ENCODE measurements around the gene ZG16. TPM values are rescaled to one million over a fixed set of nuclear protein-coding genes. Genes with fewer than 3 reads are reported as not detected.
"Not testable (repeated sequence)": the region's sequence is repeated elsewhere in the genome, so short reads cannot be mapped to it uniquely, and the experiment has no call there.

The ZG16 gene
- total RNA-seq, 2 experiments from 2014 or later, result not detected

DNA sequence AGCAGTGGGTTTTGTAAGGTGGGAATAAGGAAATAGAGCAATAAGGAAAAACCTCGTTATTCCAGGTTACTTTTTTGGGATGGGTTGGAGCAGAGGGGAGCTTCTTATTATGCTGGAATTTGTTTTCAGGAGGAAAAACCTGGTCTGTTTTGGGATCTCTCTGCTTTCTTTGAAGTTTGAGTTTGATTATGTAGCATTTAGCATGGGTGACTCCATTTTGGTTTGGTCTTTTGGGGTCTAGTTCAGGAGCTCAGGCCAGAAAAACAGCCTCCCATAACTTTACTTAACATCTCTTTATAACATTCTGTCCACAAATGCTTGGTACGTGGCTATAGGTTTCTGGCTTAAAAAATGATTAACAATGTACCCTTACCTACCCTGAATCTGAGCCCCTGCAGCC is 8.5 kb upstream of the ZG16 start:
- Mint-ChIP-seq H3K27ac (no peak overlapping the region), H3K9me3 (no peaks in the 10 kb centered on the region), H3K36me3 (no peaks in the 10 kb centered on the region), H3K4me1 (ENCODE audit: low read depth) (peaks cover 2% of the 10 kb centered on the region), H3K4me3 (no peak overlapping the region), H3K27me3 (no peaks in the 10 kb centered on the region)
- intact Hi-C loops (cut with micrococcal nuclease), result no loop called here
- no peak for DNase-seq
- ChIA-PET POLR2A (interaction anchor here (0.7 kb wide), 2 partner anchors 13 to 31 kb away, joined by 4 read pairs; no protein-coding TSS in a partner anchor), CTCF (interaction anchor here (1.1 to 1.2 kb wide), 2 partner anchors 46 to 78 kb away, joined by 3 to 4 read pairs; partner anchors contain the start of gene PAGR1)

DNA sequence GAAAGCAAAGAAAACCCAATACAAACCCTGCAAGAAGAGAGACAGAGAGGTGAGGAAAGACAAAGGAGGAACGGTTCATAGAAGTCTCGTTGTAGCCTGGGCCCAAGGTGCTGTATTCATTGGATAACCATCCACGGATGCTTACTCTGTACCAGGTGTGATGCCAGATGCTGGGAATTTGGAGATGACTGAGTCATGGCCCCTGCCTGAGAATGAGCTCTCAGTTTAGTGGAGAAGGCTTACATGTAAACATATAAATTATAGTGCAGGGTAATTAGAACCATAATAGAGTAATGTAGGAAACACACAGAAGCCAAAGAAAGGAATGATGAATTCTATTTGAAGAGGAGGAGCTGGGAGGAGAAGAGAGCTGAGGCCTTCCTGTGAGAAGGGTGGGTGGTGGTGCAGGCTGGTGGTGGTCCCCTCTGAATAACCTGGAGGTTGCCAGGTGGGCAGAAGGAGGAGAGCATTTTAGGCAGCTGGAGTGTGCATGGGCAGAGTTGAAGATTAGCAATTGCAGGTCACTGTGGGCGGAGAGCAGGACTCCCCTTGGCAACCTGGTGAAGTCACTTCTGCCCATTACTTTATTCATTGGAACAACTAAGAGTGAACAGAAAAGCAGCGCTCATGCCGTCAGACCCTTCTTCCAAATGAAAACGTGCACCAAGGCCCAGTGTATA is 7.7 kb upstream of the ZG16 start:
- H3K4me3 Mint-ChIP-seq, result no peak overlapping the region
- intact Hi-C loops (cut with micrococcal nuclease), result no loop called here
- no peak overlapping the region for H3K27ac Mint-ChIP-seq
- H3K9me3 Mint-ChIP-seq, result no peaks in the 10 kb centered on the region
- no peaks in the 10 kb centered on the region for H3K36me3 Mint-ChIP-seq
- H3K4me1 Mint-ChIP-seq (ENCODE audit: low read depth), result peaks cover 2% of the 10 kb centered on the region
- H3K27me3 Mint-ChIP-seq, result no peaks in the 10 kb centered on the region
- no peak for DNase-seq
- ChIA-PET POLR2A (interaction anchor here (0.7 kb wide), 1 partner anchor 31 kb away, joined by 4 read pairs; no protein-coding TSS in a partner anchor), CTCF (interaction anchor here (1.1 kb wide), 1 partner anchor 79 kb away, joined by 3 read pairs; no protein-coding TSS in a partner anchor)

DNA sequence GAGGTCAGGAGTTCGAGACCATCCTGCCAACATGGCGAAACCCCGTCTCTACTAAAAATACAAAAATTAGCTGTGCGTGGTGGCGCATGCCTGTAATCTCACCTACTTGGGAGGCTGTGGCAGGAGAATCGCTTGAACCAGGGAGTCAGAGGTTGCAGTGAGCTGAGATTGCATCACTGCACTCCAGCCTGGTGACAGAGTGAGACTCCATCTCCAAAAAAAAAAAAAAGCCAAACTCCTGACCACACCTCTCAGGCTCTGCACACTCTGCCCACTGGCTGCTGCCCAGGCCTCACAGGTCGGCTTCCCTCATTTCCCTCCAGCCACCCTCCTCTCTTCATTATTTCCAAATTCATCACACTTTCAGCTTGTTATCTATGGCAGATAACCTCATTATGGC is 5.7 kb upstream of the ZG16 start:
- H3K27me3 Mint-ChIP-seq; H3K36me3 Mint-ChIP-seq; H3K9me3 Mint-ChIP-seq; intact Hi-C loops (cut with micrococcal nuclease); H3K27ac Mint-ChIP-seq; H3K4me3 Mint-ChIP-seq; H3K4me1 Mint-ChIP-seq (ENCODE audit: low read depth); DNase-seq: not testable (repeated sequence)
- ChIA-PET POLR2A (interaction anchor here (0.6 kb wide), 1 partner anchor 57 kb away, joined by 4 read pairs; no protein-coding TSS in a partner anchor), CTCF (interaction anchor here (0.6 to 1.5 kb wide), 2 partner anchors 13 to 16 kb away, joined by 3 to 4 read pairs; no protein-coding TSS in a partner anchor)

DNA sequence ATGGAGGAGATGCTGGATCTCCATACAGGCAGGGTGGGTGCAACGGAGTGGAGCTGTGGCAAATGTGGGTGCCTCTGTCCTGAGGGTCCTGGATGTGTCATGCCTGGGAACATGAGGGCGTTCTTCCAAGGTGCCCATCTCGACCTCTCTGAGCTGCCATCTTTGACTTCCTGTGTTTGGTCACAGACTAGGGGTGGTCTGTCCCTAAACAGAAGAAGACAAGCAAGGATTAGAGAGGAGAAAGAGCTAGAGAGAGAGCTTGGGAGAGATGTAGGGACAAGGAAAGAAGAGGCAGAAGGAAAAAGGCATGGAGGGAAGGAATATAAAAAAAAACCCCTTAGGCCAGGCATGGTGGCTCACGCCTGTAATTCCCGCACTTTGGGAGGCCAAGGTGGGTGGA is 3.3 kb upstream of the ZG16 start:
- H3K4me3 Mint-ChIP-seq, result no peak overlapping the region
- ChIA-PET CTCF (interaction anchor here (1.2 to 1.5 kb wide), 2 partner anchors 11 to 74 kb away, joined by 3 to 4 read pairs; no protein-coding TSS in a partner anchor), POLR2A (interaction anchor here (0.6 kb wide), 1 partner anchor 341 kb away, joined by 3 read pairs; no protein-coding TSS in a partner anchor)
- peaks cover 2% of the 10 kb centered on the region for H3K4me1 Mint-ChIP-seq (ENCODE audit: low read depth)
- intact Hi-C loops (cut with micrococcal nuclease), result no loop called here
- no peaks in the 10 kb centered on the region for H3K27me3 Mint-ChIP-seq
- no peaks in the 10 kb centered on the region for H3K9me3 Mint-ChIP-seq
- H3K36me3 Mint-ChIP-seq, result no peaks in the 10 kb centered on the region
- no peak overlapping the region for H3K27ac Mint-ChIP-seq
- no peak for DNase-seq

DNA sequence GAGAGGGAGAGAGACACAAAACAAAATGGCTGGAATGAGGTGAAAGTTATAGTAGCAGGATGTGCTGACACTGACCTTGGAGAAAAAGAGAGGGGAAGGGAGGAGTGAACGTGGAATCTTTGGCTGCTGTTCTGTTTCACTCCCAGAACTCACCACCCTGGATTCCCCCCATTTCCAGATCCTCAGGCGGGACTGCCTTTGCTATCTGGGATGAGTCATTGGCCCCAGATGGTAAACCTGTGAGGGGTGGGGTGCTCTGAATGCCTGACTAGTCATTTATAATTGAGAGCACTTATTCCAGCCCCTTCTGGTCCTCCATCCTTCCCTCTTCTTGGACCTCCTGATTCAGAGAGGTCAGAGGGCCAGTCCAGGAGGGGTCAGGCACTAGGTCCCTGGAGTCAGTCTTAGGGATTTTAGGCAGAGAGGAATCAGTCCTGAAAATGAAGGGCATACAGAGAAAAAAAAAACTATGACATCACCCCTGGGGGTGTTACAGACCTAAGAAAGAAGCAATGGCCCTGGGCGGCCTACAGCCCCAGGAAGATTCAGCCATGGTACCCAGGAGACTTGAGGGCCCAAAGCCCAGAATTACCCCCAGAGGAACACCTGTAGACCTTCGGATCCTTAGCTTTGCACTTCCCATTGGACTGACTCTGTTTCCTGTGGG is 2.2 kb upstream of the ZG16 start:
- Mint-ChIP-seq H3K9me3 (no peaks in the 10 kb centered on the region), H3K4me1 (ENCODE audit: low read depth) (peaks cover 2% of the 10 kb centered on the region), H3K4me3 (no peak overlapping the region), H3K27ac (no peak overlapping the region), H3K36me3 (no peaks in the 10 kb centered on the region), H3K27me3 (no peaks in the 10 kb centered on the region)
- POLR2A ChIA-PET, result no interaction called here
- intact Hi-C loops (cut with micrococcal nuclease), result no loop called here
- no peak for DNase-seq
- CTCF ChIA-PET, result interaction anchor here (1.5 kb wide), 2 partner anchors 10 to 75 kb away, joined by 3 to 6 read pairs; no protein-coding TSS in a partner anchor

DNA sequence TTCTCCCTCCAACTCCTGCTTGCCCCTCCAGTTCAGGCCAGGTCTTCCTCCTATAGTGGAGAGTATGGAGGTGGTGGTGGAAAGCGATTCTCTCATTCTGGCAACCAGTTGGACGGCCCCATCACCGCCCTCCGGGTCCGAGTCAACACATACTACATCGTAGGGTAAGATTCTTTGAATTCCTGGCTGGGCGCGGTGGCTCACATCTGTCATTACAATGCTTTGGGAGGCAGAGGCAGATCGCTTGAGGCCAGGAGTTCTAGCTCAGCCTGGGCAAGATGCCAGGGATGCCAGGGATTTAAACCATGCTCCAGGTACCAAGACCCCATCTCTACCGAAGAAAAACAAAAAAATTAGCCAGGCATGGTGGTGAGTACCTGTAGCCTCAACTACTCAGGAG is 1.4 kb downstream of the ZG16 start:
- no peaks in the 10 kb centered on the region for H3K36me3 Mint-ChIP-seq
- peaks cover 9% of the 10 kb centered on the region for H3K4me1 Mint-ChIP-seq (ENCODE audit: low read depth)
- CTCF ChIA-PET, result interaction anchor here (0.6 kb wide), 1 partner anchor 28 kb away, joined by 3 read pairs; no protein-coding TSS in a partner anchor
- no peak overlapping the region for H3K27ac Mint-ChIP-seq
- H3K27me3 Mint-ChIP-seq, result no peaks in the 10 kb centered on the region
- POLR2A ChIA-PET, result interaction anchor here (1.5 kb wide), 1 partner anchor 11 kb away, joined by 4 read pairs; the partner anchor contains the start of gene KIF22
- H3K4me3 Mint-ChIP-seq, result no peak overlapping the region
- no peak for DNase-seq
- intact Hi-C loops (cut with micrococcal nuclease), result no loop called here
- H3K9me3 Mint-ChIP-seq, result no peaks in the 10 kb centered on the region

DNA sequence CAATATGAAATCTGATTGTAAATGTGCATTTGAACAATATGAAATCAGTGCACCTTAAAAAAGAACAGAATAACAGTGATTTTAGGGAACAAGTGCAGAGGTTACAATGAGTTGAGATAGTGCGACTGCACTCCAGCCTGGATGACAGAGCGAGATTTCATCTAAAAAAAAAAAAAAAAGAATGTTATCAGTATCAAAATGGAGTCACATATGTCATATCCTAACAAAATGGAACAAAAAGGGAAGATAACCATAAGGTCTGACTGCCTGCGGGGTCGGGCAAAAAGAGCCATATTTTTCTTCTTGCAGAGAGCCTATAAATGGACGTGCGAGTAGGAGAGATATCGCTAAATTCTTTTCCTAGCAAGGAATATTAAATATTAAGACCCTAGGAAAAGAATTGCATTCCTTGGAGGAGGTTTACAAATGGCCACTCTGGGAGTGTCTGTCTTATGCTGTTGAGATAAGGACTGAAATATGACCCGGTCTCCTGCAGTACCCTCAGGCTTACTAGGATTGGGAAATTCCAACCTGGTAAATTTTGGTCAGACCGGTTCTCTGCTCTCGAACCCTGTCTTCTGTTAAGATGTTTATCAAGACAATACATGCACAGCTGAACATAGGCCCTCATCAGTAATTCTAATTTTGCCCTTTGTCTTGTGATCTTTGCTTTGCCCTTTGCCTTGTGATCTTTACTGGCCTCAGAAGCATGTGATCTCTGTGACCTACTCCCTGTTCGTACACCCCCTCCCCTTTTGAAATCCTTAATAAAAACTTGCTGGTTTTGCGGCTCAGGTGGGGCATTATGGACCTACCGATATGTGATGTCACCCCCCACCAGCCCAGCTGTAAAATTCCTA is 5.3 kb downstream of the ZG16 start:
- H3K4me1 Mint-ChIP-seq (ENCODE audit: low read depth), result peaks cover 23% of the 10 kb centered on the region
- H3K27ac Mint-ChIP-seq, H3K27me3 Mint-ChIP-seq, DNase-seq, H3K9me3 Mint-ChIP-seq, H3K36me3 Mint-ChIP-seq, H3K4me3 Mint-ChIP-seq: not testable (repeated sequence)
- POLR2A ChIA-PET, result interaction anchor here (3.0 kb wide), 1 partner anchor 25 kb away, joined by 7 read pairs; no protein-coding TSS in a partner anchor
- intact Hi-C loops (cut with micrococcal nuclease), result loop anchor here (5.0 kb wide), 1 partner anchor 36 kb away; the partner anchor contains the start of gene C16orf54
- CTCF ChIA-PET, result interaction anchor here (2.7 to 3.4 kb wide), 3 partner anchors 28 to 92 kb away, joined by 20 to 35 read pairs (median 25); no protein-coding TSS in a partner anchor

DNA sequence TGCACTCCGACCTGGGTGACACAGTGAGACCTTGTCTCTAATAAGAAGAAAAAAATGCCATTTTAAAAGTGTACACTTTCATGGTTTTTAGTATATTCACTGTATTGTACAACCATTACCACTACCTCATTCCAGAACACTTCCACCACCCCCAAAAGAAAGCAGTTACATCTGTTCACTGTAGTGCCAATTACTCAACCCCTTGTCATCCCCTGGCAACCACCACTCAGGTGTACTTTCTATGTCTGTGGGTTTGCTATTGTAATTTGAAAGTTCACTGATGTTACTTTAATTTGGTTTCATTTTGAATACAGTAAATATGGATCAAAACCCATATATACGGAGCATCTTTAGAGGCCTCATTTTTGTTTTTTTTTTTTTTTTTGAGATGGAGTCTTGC is 6.1 kb downstream of the ZG16 start:
- Mint-ChIP-seq H3K4me3 (peak overlapping the region; percentile 13), H3K4me1 (ENCODE audit: low read depth) (peaks cover 26% of the 10 kb centered on the region), H3K27ac (peak overlapping the region; percentile 40), H3K27me3 (no peaks in the 10 kb centered on the region), H3K9me3 (no peaks in the 10 kb centered on the region), H3K36me3 (no peaks in the 10 kb centered on the region)
- ChIA-PET POLR2A (interaction anchor here (3.0 kb wide), 1 partner anchor 24 kb away, joined by 7 read pairs; no protein-coding TSS in a partner anchor), CTCF (interaction anchor here (0.8 to 3.4 kb wide), 19 partner anchors 9 to 93 kb away, joined by 3 to 35 read pairs (median 6); partner anchors contain the start of genes C16orf54 and PAGR1)
- intact Hi-C loops (cut with micrococcal nuclease), result loop anchor here (1.0 to 5.0 kb wide), 3 partner anchors 37 to 82 kb away; partner anchors contain the start of gene C16orf54
- DNase-seq, result peak; percentile 70

DNA sequence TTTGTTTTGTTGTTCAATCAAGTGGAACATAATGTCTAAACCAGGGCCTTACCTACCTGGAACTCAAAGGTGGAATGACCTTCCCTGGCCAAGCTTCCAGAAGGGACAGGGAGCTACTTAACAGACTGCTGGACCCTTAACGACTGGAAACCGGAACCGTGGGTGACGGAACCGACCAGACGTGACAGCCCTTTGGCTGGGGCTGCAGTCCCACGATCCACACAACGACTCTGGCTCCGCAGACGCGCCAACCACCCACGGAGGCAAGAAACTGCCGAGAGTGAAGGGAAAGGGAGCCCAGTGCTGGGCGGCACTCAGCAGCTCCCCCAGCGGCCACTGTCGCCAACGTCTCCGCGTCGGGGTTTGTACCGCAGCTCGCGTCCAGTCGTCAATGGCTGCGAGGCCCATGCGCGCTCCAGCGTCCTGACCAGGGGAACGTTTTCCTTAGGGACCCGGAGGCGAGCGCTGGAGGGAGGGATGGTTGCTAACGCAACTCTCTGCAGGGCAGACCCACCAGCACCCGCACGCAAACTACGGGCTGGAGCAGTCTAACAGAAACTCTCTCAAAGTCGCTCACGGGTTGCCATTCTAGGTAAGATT is 6.9 kb downstream of the ZG16 start:
- CTCF ChIA-PET, result interaction anchor here (0.7 to 3.4 kb wide), 30 partner anchors 8 to 94 kb away, joined by 3 to 35 read pairs (median 6); partner anchors contain the start of genes C16orf54 and PAGR1
- intact Hi-C loops (cut with micrococcal nuclease), result loop anchor here (1.0 to 5.0 kb wide), 3 partner anchors 38 to 83 kb away; partner anchors contain the start of gene C16orf54
- H3K4me1 Mint-ChIP-seq (ENCODE audit: low read depth), result peaks cover 30% of the 10 kb centered on the region
- peak overlapping the region; percentile 65 for H3K27ac Mint-ChIP-seq
- no peaks in the 10 kb centered on the region for H3K27me3 Mint-ChIP-seq
- no peaks in the 10 kb centered on the region for H3K36me3 Mint-ChIP-seq
- POLR2A ChIA-PET, result interaction anchor here (0.7 to 3.0 kb wide), 3 partner anchors 23 to 55 kb away, joined by 3 to 7 read pairs (median 4); no protein-coding TSS in a partner anchor
- peak overlapping the region; percentile 47 for H3K4me3 Mint-ChIP-seq
- no peaks in the 10 kb centered on the region for H3K9me3 Mint-ChIP-seq
- DNase-seq, result peak; percentile 88

DNA sequence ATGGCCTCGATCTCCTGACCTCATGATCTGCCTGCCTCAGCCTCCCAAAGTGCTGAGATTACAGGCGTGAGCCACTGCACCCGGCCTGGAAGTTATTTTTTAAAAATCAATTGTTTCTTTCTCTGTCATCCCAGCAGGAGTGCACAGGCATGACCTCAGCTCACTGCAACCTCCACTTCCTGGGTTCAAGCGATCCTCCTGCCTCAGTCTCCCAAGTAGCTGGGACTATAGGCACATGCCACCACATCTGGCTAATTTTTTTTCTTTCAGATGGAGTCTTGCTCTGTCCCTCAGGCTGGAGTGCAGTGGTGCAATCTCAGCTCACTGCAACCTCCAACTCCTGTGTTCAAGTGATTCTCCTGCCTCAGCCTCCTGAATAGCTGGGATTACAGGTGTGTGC is 9.1 kb downstream of the ZG16 start:
- POLR2A ChIA-PET; intact Hi-C loops (cut with micrococcal nuclease); H3K27me3 Mint-ChIP-seq; H3K27ac Mint-ChIP-seq; H3K9me3 Mint-ChIP-seq; DNase-seq; H3K4me3 Mint-ChIP-seq: not testable (repeated sequence)
- H3K36me3 Mint-ChIP-seq, result peaks cover 13% of the 10 kb centered on the region
- CTCF ChIA-PET, result interaction anchor here (0.9 kb wide), 1 partner anchor 14 kb away, joined by 3 read pairs; no protein-coding TSS in a partner anchor
- H3K4me1 Mint-ChIP-seq (ENCODE audit: low read depth), result peaks cover 39% of the 10 kb centered on the region
